Memory B cell (primary cell): ENCODE data around the gene GPC6.

Experiments used
- ATAC-seq: fragments of 150-1000 bp; cut with Tn5 transposase; 2 replicates; pipeline ENCODE4 v1.10.0; 2021; ENCODE audit warnings: low read depth, mild to moderate bottlenecking, moderate library complexity
- DNase-seq, 2 donors: peaks; one replicate each; pipeline ENCODE4 v3.0.0; 2022; ENCODE audit warnings: low spot score in 2 of 2
- H3K27ac Mint-ChIP-seq: one replicate; pipeline ENCODE4 v1.8.0; 2022; ENCODE audit warnings: mild to moderate bottlenecking, moderate library complexity, mixed read lengths
- H3K27me3 Mint-ChIP-seq: one replicate; pipeline ENCODE4 v1.8.0; 2022; ENCODE audit warnings: mixed read lengths
- H3K36me3 Mint-ChIP-seq: one replicate; pipeline ENCODE4 v1.8.0; 2022; ENCODE audit warnings: mild to moderate bottlenecking, mixed read lengths
- H3K4me1 Mint-ChIP-seq: one replicate; pipeline ENCODE4 v1.8.0; 2022; ENCODE audit warnings: mixed read lengths
- H3K4me3 Mint-ChIP-seq: one replicate; pipeline ENCODE4 v1.8.0; 2022; ENCODE audit warnings: mild to moderate bottlenecking, moderate library complexity, mixed read lengths
- H3K9me3 Mint-ChIP-seq: one replicate; pipeline ENCODE4 v1.8.0; 2022; ENCODE audit warnings: mixed read lengths

GPC6 gene

DNA sequence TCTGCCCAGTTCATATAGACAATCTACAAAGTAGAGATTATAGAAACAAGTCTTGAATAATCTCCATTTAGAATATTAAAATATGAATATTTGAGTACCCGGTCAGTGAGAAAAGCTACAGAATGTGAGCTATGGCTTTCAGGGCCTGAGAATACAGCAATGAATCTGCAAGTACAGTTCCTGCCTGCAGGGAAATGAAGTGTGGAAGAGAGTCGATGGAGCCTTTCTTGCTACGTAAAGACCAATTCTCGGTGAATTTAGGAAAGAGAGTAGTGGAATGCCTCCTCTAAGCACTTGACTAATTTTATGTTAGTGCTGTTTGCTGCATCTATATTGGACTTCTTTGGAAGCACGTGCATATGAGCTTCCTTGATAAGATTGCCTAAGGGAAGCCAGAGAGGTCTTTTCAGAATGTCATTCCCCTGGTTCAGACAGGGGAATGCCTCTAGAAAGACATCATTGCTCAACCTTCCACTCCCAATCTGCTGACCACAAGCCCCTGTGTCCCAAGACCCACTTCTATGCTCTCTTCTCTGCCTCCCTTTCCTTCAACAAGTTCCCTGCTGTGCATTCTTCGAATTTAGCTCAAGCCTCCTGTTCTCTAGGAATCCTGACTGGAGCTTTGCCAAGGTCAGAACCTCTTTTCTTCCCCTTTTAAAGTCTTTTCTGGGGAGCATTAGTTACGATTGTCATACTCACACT, 41.9 kb downstream of the GPC6 start:
- Mint-ChIP-seq H3K27me3 (no peaks in the 10 kb centered on the region), H3K27ac (no peak overlapping the region), H3K9me3 (peaks cover 1% of the 10 kb centered on the region), H3K4me1 (no peaks in the 10 kb centered on the region), H3K36me3 (no peaks in the 10 kb centered on the region), H3K4me3 (no peak overlapping the region)
- DNase-seq: no peak
- no peak for ATAC-seq

- H3K27me3 Mint-ChIP-seq: no peaks in the 10 kb centered on the region
- H3K27ac Mint-ChIP-seq: no peak overlapping the region
- no peak for ATAC-seq
- peaks cover 1% of the 10 kb centered on the region for H3K9me3 Mint-ChIP-seq
- H3K4me3 Mint-ChIP-seq: no peak overlapping the region
- no peaks in the 10 kb centered on the region for H3K36me3 Mint-ChIP-seq
- no peak for DNase-seq
- H3K4me1 Mint-ChIP-seq: no peaks in the 10 kb centered on the region
These were observed 44.4 kb downstream of the GPC6 start for GRCh38 chr13:93270769-93271742.

DNA sequence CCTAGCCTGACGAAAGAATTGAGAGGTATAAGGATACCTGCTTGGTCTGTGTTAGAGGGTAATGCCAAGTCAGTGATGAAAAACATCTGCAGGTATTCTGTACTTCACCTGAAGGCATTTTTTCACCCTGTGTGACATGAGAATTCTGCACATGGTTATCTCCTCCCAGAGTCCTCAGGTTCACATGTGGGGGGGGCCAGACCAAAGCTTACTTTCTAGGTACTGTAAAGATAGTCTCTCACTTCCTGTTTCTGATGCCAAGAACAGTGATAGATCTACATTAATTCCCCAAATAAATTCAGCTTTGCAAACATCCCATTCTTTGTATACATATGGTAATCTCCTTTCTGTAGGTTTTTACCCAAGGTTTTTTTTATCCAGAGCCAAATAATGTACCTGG, 53.4 kb downstream of the GPC6 start:
- no peak for ATAC-seq
- Mint-ChIP-seq H3K27ac (no peak overlapping the region), H3K27me3 (no peaks in the 10 kb centered on the region), H3K9me3 (peaks cover 3% of the 10 kb centered on the region), H3K36me3 (no peaks in the 10 kb centered on the region), H3K4me3 (no peak overlapping the region), H3K4me1 (no peaks in the 10 kb centered on the region)
- no peak for DNase-seq

GRCh38 chr13:93280688-93281087, 54.1 kb downstream of the GPC6 start:
- Mint-ChIP-seq H3K36me3 (no peaks in the 10 kb centered on the region), H3K4me3 (no peak overlapping the region)
- ATAC-seq: no peak

GRCh38 chr13:93283255-93283654, 56.6 kb downstream of the GPC6 start:
- H3K4me3 Mint-ChIP-seq: no peak overlapping the region
- H3K27ac Mint-ChIP-seq: no peak overlapping the region
- no peaks in the 10 kb centered on the region for H3K27me3 Mint-ChIP-seq
- H3K4me1 Mint-ChIP-seq: no peaks in the 10 kb centered on the region
- no peaks in the 10 kb centered on the region for H3K9me3 Mint-ChIP-seq
- ATAC-seq (no peak), DNase-seq (no peak)
- H3K36me3 Mint-ChIP-seq: no peaks in the 10 kb centered on the region

More at GRCh38 chr13:93280688-93281087, 54.1 kb downstream of the GPC6 start:
- Mint-ChIP-seq H3K4me1 (no peaks in the 10 kb centered on the region), H3K27me3 (no peaks in the 10 kb centered on the region), H3K27ac (no peak overlapping the region), H3K9me3 (peaks cover 3% of the 10 kb centered on the region)
- no peak for DNase-seq

DNA sequence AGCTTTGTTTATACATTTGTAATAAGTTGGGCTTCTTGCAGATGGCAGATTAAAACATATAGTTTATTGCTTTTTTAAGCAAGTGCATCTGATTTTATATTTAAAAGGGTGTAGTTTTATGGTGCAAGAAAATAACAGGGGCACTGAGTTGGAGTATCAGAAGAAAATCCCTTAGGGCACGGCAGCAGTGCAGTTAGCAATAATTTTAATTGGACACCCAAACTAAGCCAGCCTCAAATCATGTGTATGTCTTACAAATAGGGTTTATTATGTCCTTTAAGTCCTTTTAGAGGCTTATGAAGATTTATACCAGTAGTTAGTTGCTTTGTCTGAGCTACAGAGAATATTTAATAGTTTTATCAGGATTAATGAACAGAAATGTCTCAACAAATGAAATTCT, 57.5 kb downstream of the GPC6 start:
- no peaks in the 10 kb centered on the region for H3K4me1 Mint-ChIP-seq
- ATAC-seq (no peak), DNase-seq (no peak)
- no peak overlapping the region for H3K27ac Mint-ChIP-seq
- no peaks in the 10 kb centered on the region for H3K27me3 Mint-ChIP-seq
- H3K4me3 Mint-ChIP-seq: no peak overlapping the region
- no peaks in the 10 kb centered on the region for H3K9me3 Mint-ChIP-seq
- H3K36me3 Mint-ChIP-seq: no peaks in the 10 kb centered on the region

GRCh38 chr13:93286047-93286446, 59.4 kb downstream of the GPC6 start:
- H3K36me3 Mint-ChIP-seq: no peaks in the 10 kb centered on the region
- ATAC-seq: no peak
- H3K27ac Mint-ChIP-seq: no peak overlapping the region
- no peaks in the 10 kb centered on the region for H3K9me3 Mint-ChIP-seq
- H3K27me3 Mint-ChIP-seq: no peaks in the 10 kb centered on the region
- H3K4me1 Mint-ChIP-seq: no peaks in the 10 kb centered on the region
- no peak overlapping the region for H3K4me3 Mint-ChIP-seq
- no peak for DNase-seq

- Mint-ChIP-seq H3K9me3 (no peaks in the 10 kb centered on the region), H3K27ac (no peak overlapping the region), H3K4me1 (no peaks in the 10 kb centered on the region), H3K27me3 (no peaks in the 10 kb centered on the region), H3K4me3 (no peak overlapping the region), H3K36me3 (no peaks in the 10 kb centered on the region)
- DNase-seq (no peak), ATAC-seq (no peak)
These were observed 62.4 kb downstream of the GPC6 start for GRCh38 chr13:93289053-93289452.

DNA sequence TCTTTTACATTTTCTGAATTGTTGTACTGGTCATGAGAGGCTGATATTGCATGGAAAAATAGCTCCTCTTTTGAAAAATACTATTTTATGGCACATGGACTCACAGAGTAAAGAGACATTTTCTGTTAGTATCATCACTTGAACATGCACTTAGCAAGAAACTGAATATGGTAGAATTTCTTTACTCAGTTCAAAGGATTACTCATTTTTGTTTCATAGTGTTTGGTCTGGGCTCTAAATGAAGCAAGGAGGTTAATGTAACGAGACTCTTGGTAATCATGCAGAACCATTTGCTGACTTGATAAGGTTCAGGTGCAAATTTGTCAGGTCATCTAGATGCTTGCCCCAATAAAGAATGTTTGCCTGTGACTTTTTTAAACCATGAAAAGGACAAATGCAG, 63.2 kb downstream of the GPC6 start:
- Mint-ChIP-seq H3K4me3 (no peak overlapping the region), H3K27ac (no peak overlapping the region), H3K9me3 (no peaks in the 10 kb centered on the region), H3K27me3 (no peaks in the 10 kb centered on the region), H3K36me3 (no peaks in the 10 kb centered on the region), H3K4me1 (no peaks in the 10 kb centered on the region)
- no peak for DNase-seq
- ATAC-seq: no peak

DNA sequence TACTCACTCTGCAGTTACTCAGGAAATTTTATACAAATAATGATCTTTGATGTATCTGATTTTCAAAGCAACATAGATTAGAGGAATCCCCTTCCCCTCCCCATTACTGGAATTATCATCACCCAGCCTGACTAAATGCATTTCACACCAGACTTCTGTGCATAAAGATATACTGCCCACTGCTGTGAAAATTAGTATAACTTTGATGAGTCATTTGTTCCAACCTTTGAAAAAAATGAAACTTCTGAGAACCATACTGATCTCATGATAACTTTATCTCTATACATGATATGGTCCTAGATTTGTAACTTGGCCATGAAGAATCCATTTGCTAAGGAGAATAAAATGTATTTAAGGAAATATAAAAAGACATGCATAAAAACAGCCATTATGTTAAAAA, 63.9 kb downstream of the GPC6 start:
- no peaks in the 10 kb centered on the region for H3K36me3 Mint-ChIP-seq
- ATAC-seq (no peak), DNase-seq (no peak)
- no peaks in the 10 kb centered on the region for H3K9me3 Mint-ChIP-seq
- no peak overlapping the region for H3K27ac Mint-ChIP-seq
- no peak overlapping the region for H3K4me3 Mint-ChIP-seq
- no peaks in the 10 kb centered on the region for H3K4me1 Mint-ChIP-seq
- H3K27me3 Mint-ChIP-seq: no peaks in the 10 kb centered on the region

- H3K9me3 Mint-ChIP-seq: no peaks in the 10 kb centered on the region
- no peak overlapping the region for H3K4me3 Mint-ChIP-seq
- H3K27me3 Mint-ChIP-seq: no peaks in the 10 kb centered on the region
- DNase-seq (no peak), ATAC-seq (no peak)
- no peaks in the 10 kb centered on the region for H3K4me1 Mint-ChIP-seq
- no peak overlapping the region for H3K27ac Mint-ChIP-seq
- H3K36me3 Mint-ChIP-seq: no peaks in the 10 kb centered on the region
These were observed 65.8 kb downstream of the GPC6 start for GRCh38 chr13:93292366-93292765.

DNA sequence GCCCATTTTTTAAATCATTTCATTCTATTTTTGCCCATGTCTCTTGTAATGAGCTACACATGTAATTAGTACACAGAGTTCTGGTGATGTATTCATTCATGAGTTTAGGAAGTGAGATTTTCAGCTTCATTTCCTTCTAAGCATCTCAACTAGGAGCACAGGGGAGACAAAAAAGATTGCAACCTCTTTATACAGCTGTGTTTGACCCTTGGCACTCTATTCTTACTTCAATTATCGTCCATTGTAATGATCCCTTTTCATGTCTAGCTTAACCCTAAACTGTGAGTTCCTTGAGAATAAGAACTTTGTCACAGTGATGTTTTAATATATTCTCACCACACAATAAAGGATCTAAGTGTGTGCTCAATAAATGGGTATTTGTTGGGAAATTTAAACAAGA, 67.1 kb downstream of the GPC6 start:
- no peak for DNase-seq

GRCh38 chr13:93296584-93296983, 70.0 kb downstream of the GPC6 start:
- H3K4me3 Mint-ChIP-seq: no peak overlapping the region
- DNase-seq (no peak), ATAC-seq (no peak)
- no peak overlapping the region for H3K27ac Mint-ChIP-seq
- peaks cover 1% of the 10 kb centered on the region for H3K9me3 Mint-ChIP-seq
- no peaks in the 10 kb centered on the region for H3K4me1 Mint-ChIP-seq
- no peaks in the 10 kb centered on the region for H3K27me3 Mint-ChIP-seq
- no peaks in the 10 kb centered on the region for H3K36me3 Mint-ChIP-seq

More for the DNA sequence above, 67.1 kb downstream of the GPC6 start:
- no peaks in the 10 kb centered on the region for H3K27me3 Mint-ChIP-seq
- ATAC-seq: no peak
- no peak overlapping the region for H3K27ac Mint-ChIP-seq
- no peak overlapping the region for H3K4me3 Mint-ChIP-seq
- no peaks in the 10 kb centered on the region for H3K9me3 Mint-ChIP-seq
- no peaks in the 10 kb centered on the region for H3K4me1 Mint-ChIP-seq
- no peaks in the 10 kb centered on the region for H3K36me3 Mint-ChIP-seq

DNA sequence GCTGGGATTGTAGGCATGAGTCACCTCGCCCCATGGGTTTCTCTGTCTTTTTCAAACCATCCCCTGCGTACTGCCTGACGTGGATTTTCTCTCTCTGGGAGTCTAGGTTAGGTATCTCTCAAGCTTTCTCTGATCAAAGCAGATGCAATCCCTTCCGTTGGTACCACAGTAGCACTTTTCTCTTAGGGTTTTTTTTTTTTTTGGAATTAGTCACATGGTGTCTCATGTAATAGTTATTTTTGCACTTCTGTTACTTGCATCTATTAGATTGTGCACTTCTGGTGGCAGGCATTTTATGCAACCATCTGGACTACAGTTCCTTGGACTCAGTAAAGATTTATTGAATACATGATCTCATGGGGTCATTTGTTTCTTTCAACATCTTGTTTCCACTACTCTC, 72.1 kb downstream of the GPC6 start:
- Mint-ChIP-seq H3K27ac (no peak overlapping the region), H3K27me3 (no peaks in the 10 kb centered on the region), H3K4me1 (no peaks in the 10 kb centered on the region), H3K9me3 (peaks cover 1% of the 10 kb centered on the region), H3K36me3 (no peaks in the 10 kb centered on the region), H3K4me3 (no peak overlapping the region)
- ATAC-seq (no peak), DNase-seq (no peak)
